ENCODE data around the gene MRPL14. TPM values are rescaled to one million over a fixed set of nuclear protein-coding genes. Genes with fewer than 3 reads are reported as not detected.

The MRPL14 gene
- total and polyA plus RNA-seq, 9 of the 15 experiments (the other 6 are each of a cell fraction or from before 2014, with no cell fraction given) = 126 to 424 (median 165) TPM

- peaks cover 74% of the 10 kb centered on the region for H3K36me3 ChIP-seq (ENCODE audit: control insufficient read depth, insufficient read depth, low read length)
- DNase-seq (ENCODE audit: extremely low read depth in 1 of 4, low spot score in 3 of 4) (no peak), FAIRE-seq (no peak), ATAC-seq (no peak)
- ChIA-PET POLR2A (interaction anchor here (0.6 to 2.3 kb wide), 6 partner anchors 15 to 138 kb away, joined by 3 to 10 read pairs (median 3); partner anchors contain the start of gene HSP90AB1), CTCF (ENCODE audit: low intra/inter-chr PET ratio) (interaction anchor here (2.2 kb wide), 1 partner anchor 54 kb away, joined by 15 read pairs; no protein-coding TSS in a partner anchor)
- H3K27ac ChIP-seq (ENCODE audit: extremely low read depth, low read depth, low read length) = no peak overlapping the region
- in situ Hi-C loops (cut with MboI) (loop anchor here (5.0 kb wide), 1 partner anchor 48 kb away; no protein-coding TSS in a partner anchor), intact Hi-C loops (cut with micrococcal nuclease) (loop anchor here (5.0 kb wide), 1 partner anchor 33 kb away; no protein-coding TSS in a partner anchor)
- H3K9me1 ChIP-seq (ENCODE audit: control insufficient read depth, insufficient read depth, low read length) = no peaks in the 10 kb centered on the region
- no peaks in the 10 kb centered on the region for H3K79me2 ChIP-seq (ENCODE audit: control insufficient read depth, insufficient read depth, low read length)
- H3K9ac ChIP-seq (ENCODE audit: insufficient read depth in 1 of 2, low read depth in 2 of 2, low read length in 2 of 2) = peak overlapping the region in 1 of 2 experiments; percentile 20; a peak in 1 of 4 replicates
- peaks cover 3% of the 10 kb centered on the region; the same call in 1 of the 2 replicates for H4K20me1 ChIP-seq (replicated peaks; ENCODE audit: control insufficient read depth, insufficient read depth, low read length)
- H3K9me3 ChIP-seq (replicated peaks; ENCODE audit: control insufficient read depth, insufficient read depth, low read depth, low read length) = no peaks in the 10 kb centered on the region
- no TSS peak for BruUV-seq (replicated peaks)
- 61% methylated on average over 3 of the region's 3 CpGs for WGBS (ENCODE audit: insufficient coverage, low coverage, missing lambda C conversion rate)
- H3K27me3 ChIP-seq (ENCODE audit: control insufficient read depth in 2 of 2, insufficient read depth in 2 of 2, low read length in 2 of 2) = no peaks in the 10 kb centered on the region
- peaks cover 0 to 16% of the 10 kb centered on the region in 2 experiments; a peak in 3 of 5 replicates for H3K4me1 ChIP-seq (replicated peaks in 1 of 2; ENCODE audit: control insufficient read depth in 2 of 2, insufficient read depth in 2 of 2, low read length in 2 of 2)
- H3K4me3 ChIP-seq = no peak overlapping the region
- no peak overlapping the region for H2AFZ ChIP-seq (ENCODE audit: low read depth, low read length)
- no peak for TF ChIP-seq ZFX (CRISPR knock-in tag; IDR thresholded peaks at IDR 0.05)
- no peak for TF ChIP-seq SIN3B (IDR thresholded peaks at IDR 0.05; ENCODE audit: low read depth)
- no peak for TF ChIP-seq STAT5B (CRISPR knock-in tag; IDR thresholded peaks at IDR 0.05)
- TF ChIP-seq ZNF780A (CRISPR knock-in tag; IDR thresholded peaks at IDR 0.05) = no peak
- TF ChIP-seq ZNF311 (CRISPR knock-in tag; IDR thresholded peaks at IDR 0.05) = no peak
- TF ChIP-seq MAZ (CRISPR knock-in tag; conservative IDR thresholded peaks at IDR 0.05 in 1 of 2, IDR thresholded peaks at IDR 0.05 in 1 of 2) = no peak
- TF ChIP-seq USF1 (CRISPR knock-in tag; IDR thresholded peaks at IDR 0.05) = no peak
- no peak for TF ChIP-seq GATAD2B (IDR thresholded peaks at IDR 0.05; ENCODE audit: borderline replicate concordance)
- no peak for TF ChIP-seq MTF1 (CRISPR knock-in tag; IDR thresholded peaks at IDR 0.05; ENCODE audit: borderline replicate concordance)
- TF ChIP-seq ZBTB49 (CRISPR knock-in tag; IDR thresholded peaks at IDR 0.05; ENCODE audit: borderline replicate concordance) = no peak
- no peak for TF ChIP-seq NR2F6 (CRISPR knock-in tag; IDR thresholded peaks at IDR 0.05)
- TF ChIP-seq NFE2L1 (tag; IDR thresholded peaks at IDR 0.05; ENCODE audit: borderline replicate concordance, low read depth) = no peak
- TF ChIP-seq, protein P1, sequence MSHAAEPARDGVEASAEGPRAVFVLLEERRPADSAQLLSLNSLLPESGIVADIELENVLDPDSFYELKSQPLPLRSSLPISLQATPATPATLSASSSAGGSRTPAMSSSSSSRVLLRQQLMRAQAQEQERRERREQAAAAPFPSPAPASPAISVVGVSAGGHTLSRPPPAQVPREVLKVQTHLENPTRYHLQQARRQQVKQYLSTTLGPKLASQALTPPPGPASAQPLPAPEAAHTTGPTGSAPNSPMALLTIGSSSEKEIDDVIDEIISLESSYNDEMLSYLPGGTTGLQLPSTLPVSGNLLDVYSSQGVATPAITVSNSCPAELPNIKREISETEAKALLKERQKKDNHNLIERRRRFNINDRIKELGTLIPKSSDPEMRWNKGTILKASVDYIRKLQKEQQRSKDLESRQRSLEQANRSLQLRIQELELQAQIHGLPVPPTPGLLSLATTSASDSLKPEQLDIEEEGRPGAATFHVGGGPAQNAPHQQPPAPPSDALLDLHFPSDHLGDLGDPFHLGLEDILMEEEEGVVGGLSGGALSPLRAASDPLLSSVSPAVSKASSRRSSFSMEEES (CRISPR knock-in tag; IDR thresholded peaks at IDR 0.05) = no peak
- TF ChIP-seq ZNF384 (IDR thresholded peaks at IDR 0.05; ENCODE audit: low read depth, low read length) = no peak
- TF ChIP-seq EZH2 (IDR thresholded peaks at IDR 0.05; ENCODE audit: borderline replicate concordance, low read depth, low read length) = no peak
- TF ChIP-seq, protein P2, sequence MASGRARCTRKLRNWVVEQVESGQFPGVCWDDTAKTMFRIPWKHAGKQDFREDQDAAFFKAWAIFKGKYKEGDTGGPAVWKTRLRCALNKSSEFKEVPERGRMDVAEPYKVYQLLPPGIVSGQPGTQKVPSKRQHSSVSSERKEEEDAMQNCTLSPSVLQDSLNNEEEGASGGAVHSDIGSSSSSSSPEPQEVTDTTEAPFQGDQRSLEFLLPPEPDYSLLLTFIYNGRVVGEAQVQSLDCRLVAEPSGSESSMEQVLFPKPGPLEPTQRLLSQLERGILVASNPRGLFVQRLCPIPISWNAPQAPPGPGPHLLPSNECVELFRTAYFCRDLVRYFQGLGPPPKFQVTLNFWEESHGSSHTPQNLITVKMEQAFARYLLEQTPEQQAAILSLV (tag; IDR thresholded peaks at IDR 0.05) = no peak
- no peak for TF ChIP-seq EP300 (IDR thresholded peaks at IDR 0.05; ENCODE audit: low read length)
- no peak overlapping the region for H3K4me2 ChIP-seq (ENCODE audit: insufficient read depth, low read length)
Observed at GRCh38 chr6:44150317-44150917, 23.2 kb upstream of the MRPL14 start.

Measured in K562 (cell line).